ENCODE measurements around the gene NAA38. TPM values are rescaled to one million over a fixed set of nuclear protein-coding genes. Genes with fewer than 3 reads are reported as not detected.

Gene NAA38
- total RNA-seq, 4 donors from 2014 or later = 45.2 to 80.1 (median 74.8) TPM

GRCh38 chr17:7848131-7848579, 9.2 kb downstream of the NAA38 start:
- no peaks in the 10 kb centered on the region for H3K9me3 ChIP-seq
- H3K4me3 ChIP-seq = no peak overlapping the region
- H3K27ac ChIP-seq = no peak overlapping the region
- TF ChIP-seq CTCF (IDR thresholded peaks at IDR 0.05) (no peak), POLR2A (IDR thresholded peaks at IDR 0.05) (no peak)
- peaks cover 19 to 54% (median 25%) of the 10 kb centered on the region in 3 donors for H3K4me1 ChIP-seq
- intact Hi-C loops (cut with DNase I) = no loop called here
- H3K27me3 ChIP-seq = no peaks in the 10 kb centered on the region
- peaks cover 48 to 76% (median 50%) of the 10 kb centered on the region in 3 donors for H3K36me3 ChIP-seq
- 65 to 85% methylated on average over 4 to 5 of the region's 20 CpGs for WGBS, 2 donors
- DNase-seq = no peak

GRCh38 chr17:7846765-7847661, 10.3 kb downstream of the NAA38 start:
- Histone ChIP-seq H3K36me3 (peaks cover 45 to 65% (median 48%) of the 10 kb centered on the region in 3 donors), H3K4me3 (no peak overlapping the region), H3K27ac (no peak overlapping the region), H3K4me1 (peaks cover 19 to 54% (median 22%) of the 10 kb centered on the region in 3 donors), H3K27me3 (no peaks in the 10 kb centered on the region), H3K9me3 (no peaks in the 10 kb centered on the region)
- no peak for DNase-seq
- TF ChIP-seq POLR2A (IDR thresholded peaks at IDR 0.05) = no peak
- 90 to 93% methylated on average over 17 to 19 of the region's 34 CpGs for WGBS, 2 donors
- intact Hi-C loops (cut with DNase I) = no loop called here

GRCh38 chr17:7846063-7846735, 11.2 kb downstream of the NAA38 start:
- no peak for TF ChIP-seq CTCF (IDR thresholded peaks at IDR 0.05)
- no peak for TF ChIP-seq POLR2A (IDR thresholded peaks at IDR 0.05)
- Histone ChIP-seq H3K36me3 (peaks cover 44 to 60% (median 46%) of the 10 kb centered on the region in 3 donors), H3K9me3 (no peaks in the 10 kb centered on the region), H3K4me3 (no peak overlapping the region), H3K27ac (peak overlapping the region in 1 of 4 donors; percentile 97), H3K27me3 (no peaks in the 10 kb centered on the region), H3K4me1 (peaks cover 14 to 52% (median 21%) of the 10 kb centered on the region in 3 donors)
- DNase-seq = no peak
- 73 to 93% methylated on average over 3 to 12 of the region's 22 CpGs for WGBS, 2 donors
- intact Hi-C loops (cut with DNase I) = no loop called here

- TF ChIP-seq CTCF (IDR thresholded peaks at IDR 0.05) (no peak), POLR2A (IDR thresholded peaks at IDR 0.05) (no peak)
- WGBS, 2 donors = 76 to 82% methylated on average over 4 to 7 of the region's 15 CpGs
- intact Hi-C loops (cut with DNase I) = no loop called here
- H3K27ac ChIP-seq = peak overlapping the region; percentile 96 to 99 (median 97)
- peaks cover 41 to 58% (median 44%) of the 10 kb centered on the region in 3 donors for H3K36me3 ChIP-seq
- H3K4me3 ChIP-seq = peak overlapping the region; percentile 67 to 81 (median 74)
- no peaks in the 10 kb centered on the region for H3K9me3 ChIP-seq
- H3K27me3 ChIP-seq = no peaks in the 10 kb centered on the region
- H3K4me1 ChIP-seq = peaks cover 12 to 55% (median 24%) of the 10 kb centered on the region in 3 donors
- DNase-seq = no peak
Measured at GRCh38 chr17:7845359-7846062, 11.8 kb downstream of the NAA38 start.

All from esophagus squamous epithelium (tissue), 5 donors.